Thoracic aorta (tissue), 2 donors: ENCODE results near the gene PPP3CA. TPM values are rescaled to one million over a fixed set of nuclear protein-coding genes. Genes with fewer than 3 reads are reported as not detected.

Experiments
- ATAC-seq: fragments of 150-250 bp; one replicate; pipeline ENCODE4 v1.8.0; 2017; ENCODE audit warnings: low read depth; ENCODE audit not compliant: insufficient number of reproducible peaks, low FRiP score
- DNase-seq: peaks from one replicate; pipeline ENCODE4 v3.0.0-alpha.2; 2020; ENCODE audit warnings: low spot score
- H3K27ac ChIP-seq, 2 donors: fragments of 200-600 bp; sonication (generic); 1 replicate in 1 of 2; 2 replicates in 1 of 2; pipeline ENCODE4 v1.5.1; 2016; ENCODE audit warnings: mild to moderate bottlenecking in 2 of 2, moderate library complexity in 2 of 2
- H3K27me3 ChIP-seq: fragments of 200-600 bp; sonication (generic); replicated peaks from 2 replicates; pipeline ENCODE4 v1.6.0; 2016; ENCODE audit warnings: mild to moderate bottlenecking; ENCODE audit not compliant: insufficient read depth
- H3K36me3 ChIP-seq: fragments of 200-600 bp; sonication (generic); one replicate; pipeline ENCODE4 v1.5.1; 2016
- H3K4me1 ChIP-seq, 2 donors: fragments of 200-600 bp; sonication (generic); 1 replicate in 1 of 2; 2 replicates in 1 of 2; pipeline versions ENCODE4 v1.5.1 to v1.6.0; 2016; ENCODE audit warnings: low read depth in 2 of 2, mild to moderate bottlenecking in 1 of 2; ENCODE audit not compliant: control insufficient read depth in 1 of 2
- H3K4me3 ChIP-seq: fragments of 200-600 bp; sonication (generic); 2 replicates; pipeline ENCODE4 v1.5.1; 2016; ENCODE audit warnings: mild to moderate bottlenecking
- H3K9me3 ChIP-seq: fragments of 200-600 bp; sonication (generic); 2 replicates; pipeline ENCODE4 v1.5.1; 2016
- total RNA-seq, 2 donors: library from RNA; depleted of rRNA; stranded (reverse); fragments of >200 nt; gene quantifications; one replicate each; pipeline versions ENCODE4 v1.1.0 to v1.2.3, GENCODE V29; 2016
- TF ChIP-seq, protein P1 (sequence below): fragments of 200-600 bp; sonication (generic); IDR thresholded peaks from one replicate; pipeline ENCODE4 v1.5.1; 2019; ENCODE audit warnings: antibody characterized with exemption

PPP3CA gene
- total RNA-seq, 2 donors from 2014 or later, result 21.9 to 43.2 TPM

DNA sequence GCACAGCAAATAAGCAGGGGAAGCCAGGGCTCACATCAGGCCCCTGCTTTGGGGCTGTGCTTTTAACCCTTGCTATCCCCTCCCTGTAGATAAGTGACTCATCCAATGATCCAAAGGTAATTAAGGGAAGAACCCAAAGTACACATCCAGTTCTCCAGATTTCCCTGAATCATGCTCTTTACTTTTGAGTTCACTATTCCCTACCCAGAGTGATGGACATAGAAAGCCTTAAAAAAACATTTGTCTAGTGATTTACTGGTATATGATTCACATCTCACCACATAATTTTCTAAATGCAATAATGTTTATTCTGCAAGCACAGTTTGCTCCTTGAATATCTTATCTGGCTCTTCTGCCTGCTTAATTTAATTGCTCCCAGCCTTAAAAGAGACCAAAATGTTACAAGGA is 136.2 kb downstream of the PPP3CA start:
- TF ChIP-seq, protein P1, sequence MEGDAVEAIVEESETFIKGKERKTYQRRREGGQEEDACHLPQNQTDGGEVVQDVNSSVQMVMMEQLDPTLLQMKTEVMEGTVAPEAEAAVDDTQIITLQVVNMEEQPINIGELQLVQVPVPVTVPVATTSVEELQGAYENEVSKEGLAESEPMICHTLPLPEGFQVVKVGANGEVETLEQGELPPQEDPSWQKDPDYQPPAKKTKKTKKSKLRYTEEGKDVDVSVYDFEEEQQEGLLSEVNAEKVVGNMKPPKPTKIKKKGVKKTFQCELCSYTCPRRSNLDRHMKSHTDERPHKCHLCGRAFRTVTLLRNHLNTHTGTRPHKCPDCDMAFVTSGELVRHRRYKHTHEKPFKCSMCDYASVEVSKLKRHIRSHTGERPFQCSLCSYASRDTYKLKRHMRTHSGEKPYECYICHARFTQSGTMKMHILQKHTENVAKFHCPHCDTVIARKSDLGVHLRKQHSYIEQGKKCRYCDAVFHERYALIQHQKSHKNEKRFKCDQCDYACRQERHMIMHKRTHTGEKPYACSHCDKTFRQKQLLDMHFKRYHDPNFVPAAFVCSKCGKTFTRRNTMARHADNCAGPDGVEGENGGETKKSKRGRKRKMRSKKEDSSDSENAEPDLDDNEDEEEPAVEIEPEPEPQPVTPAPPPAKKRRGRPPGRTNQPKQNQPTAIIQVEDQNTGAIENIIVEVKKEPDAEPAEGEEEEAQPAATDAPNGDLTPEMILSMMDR, result no peak
- DNase-seq (no peak), ATAC-seq (no peak)
- Histone ChIP-seq H3K36me3 (no peaks in the 10 kb centered on the region), H3K4me1 (peaks cover 0 to 9% of the 10 kb centered on the region in 2 donors), H3K4me3 (no peak overlapping the region), H3K27me3 (no peaks in the 10 kb centered on the region), H3K27ac (no peak overlapping the region), H3K9me3 (no peaks in the 10 kb centered on the region)

DNA sequence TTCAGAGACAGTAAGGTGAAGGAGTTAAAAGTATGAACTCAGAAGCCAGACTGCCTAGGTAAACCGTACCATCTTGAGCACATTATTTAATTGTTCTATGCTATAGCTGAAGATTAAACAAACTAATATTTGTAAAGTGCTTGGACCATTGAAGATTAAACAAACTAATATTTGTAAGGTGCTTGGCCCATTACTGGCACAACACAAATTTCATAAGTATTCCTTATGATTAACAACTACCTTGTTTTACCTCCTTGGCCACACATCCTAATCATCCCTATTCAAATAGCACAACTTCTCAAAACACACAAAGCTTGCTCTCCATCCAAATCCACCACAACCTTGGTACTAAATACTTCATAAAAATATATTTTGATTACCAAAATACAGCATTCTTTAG is 137.0 kb downstream of the PPP3CA start:
- Histone ChIP-seq H3K4me1 (peaks cover 0 to 9% of the 10 kb centered on the region in 2 donors), H3K27ac (no peak overlapping the region), H3K36me3 (no peaks in the 10 kb centered on the region), H3K4me3 (no peak overlapping the region), H3K27me3 (no peaks in the 10 kb centered on the region), H3K9me3 (no peaks in the 10 kb centered on the region)
- no peak for DNase-seq
- no peak for ATAC-seq
- TF ChIP-seq, protein P1, result no peak

DNA sequence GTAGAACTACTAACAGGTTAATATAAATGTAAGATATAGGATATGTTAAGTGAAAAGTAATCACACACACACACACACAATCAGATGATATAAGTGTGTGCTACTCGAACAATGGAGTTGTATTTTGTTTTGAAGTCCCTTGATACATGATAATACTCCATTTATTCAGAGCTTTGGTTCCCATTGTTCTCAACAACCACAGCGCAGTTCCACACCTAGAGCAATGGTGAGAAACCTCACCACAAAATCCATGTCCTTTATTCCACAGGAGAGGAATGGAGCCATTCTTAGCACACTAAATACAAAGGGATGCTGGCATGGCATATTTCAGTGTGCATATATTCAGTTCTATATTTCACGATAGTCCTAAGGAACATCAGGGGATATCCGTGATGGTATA is 139.2 kb downstream of the PPP3CA start:
- Histone ChIP-seq H3K27ac (no peak overlapping the region), H3K36me3 (no peaks in the 10 kb centered on the region), H3K4me1 (peaks cover 0 to 9% of the 10 kb centered on the region in 2 donors), H3K4me3 (no peak overlapping the region), H3K27me3 (no peaks in the 10 kb centered on the region), H3K9me3 (no peaks in the 10 kb centered on the region)
- ATAC-seq (no peak), DNase-seq (no peak)
- TF ChIP-seq, protein P1, result no peak

DNA sequence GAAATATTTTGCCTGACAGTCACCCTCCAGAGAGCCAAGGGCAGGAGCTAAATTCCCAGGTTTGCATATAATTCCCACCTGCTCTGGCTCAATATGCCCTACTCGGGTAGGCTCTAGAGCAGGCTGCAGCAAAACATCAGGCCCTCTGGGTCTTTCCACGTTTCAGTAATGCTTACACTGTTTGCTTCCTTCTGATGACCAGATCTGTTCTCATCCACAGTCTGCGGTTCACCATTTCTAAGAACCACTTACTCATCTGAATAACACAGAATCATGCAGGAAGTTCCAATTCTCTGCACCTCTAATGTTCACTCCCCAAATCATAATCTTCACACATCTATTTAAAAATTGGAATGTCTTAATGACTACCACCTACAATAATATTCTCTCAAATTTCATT is 141.4 kb downstream of the PPP3CA start:
- ATAC-seq (no peak), DNase-seq (no peak)
- TF ChIP-seq, protein P1, result no peak
- Histone ChIP-seq H3K4me1 (peaks cover 0 to 2% of the 10 kb centered on the region in 2 donors), H3K27me3 (no peaks in the 10 kb centered on the region), H3K9me3 (no peaks in the 10 kb centered on the region), H3K4me3 (no peak overlapping the region), H3K36me3 (no peaks in the 10 kb centered on the region), H3K27ac (no peak overlapping the region)

- no peaks in the 10 kb centered on the region for H3K36me3 ChIP-seq
- TF ChIP-seq, protein P1, result no peak
- no peaks in the 10 kb centered on the region for H3K27me3 ChIP-seq
- H3K27ac ChIP-seq, result no peak overlapping the region
- peaks cover 16 to 20% of the 10 kb centered on the region in 2 donors for H3K4me1 ChIP-seq
- no peak for ATAC-seq
- DNase-seq, result no peak
- no peaks in the 10 kb centered on the region for H3K9me3 ChIP-seq
- H3K4me3 ChIP-seq, result no peak overlapping the region
These were observed 145.9 kb downstream of the PPP3CA start for GRCh38 chr4:101201421-101201820.
